GM18498 (cell line): ENCODE results near the gene CLSTN2.

Source experiments
- ATAC-seq: cut with Tn5 transposase; IDR thresholded peaks from one replicate; pipeline ENCODE4 v1.9.1; 2021; ENCODE audit warnings: mild to moderate bottlenecking, moderate library complexity; ENCODE audit not compliant: unreplicated experiment

The CLSTN2 gene

GRCh38 chr3:140051019-140051957 is 116.3 kb downstream of the CLSTN2 start:
- ATAC-seq, result no peak

DNA sequence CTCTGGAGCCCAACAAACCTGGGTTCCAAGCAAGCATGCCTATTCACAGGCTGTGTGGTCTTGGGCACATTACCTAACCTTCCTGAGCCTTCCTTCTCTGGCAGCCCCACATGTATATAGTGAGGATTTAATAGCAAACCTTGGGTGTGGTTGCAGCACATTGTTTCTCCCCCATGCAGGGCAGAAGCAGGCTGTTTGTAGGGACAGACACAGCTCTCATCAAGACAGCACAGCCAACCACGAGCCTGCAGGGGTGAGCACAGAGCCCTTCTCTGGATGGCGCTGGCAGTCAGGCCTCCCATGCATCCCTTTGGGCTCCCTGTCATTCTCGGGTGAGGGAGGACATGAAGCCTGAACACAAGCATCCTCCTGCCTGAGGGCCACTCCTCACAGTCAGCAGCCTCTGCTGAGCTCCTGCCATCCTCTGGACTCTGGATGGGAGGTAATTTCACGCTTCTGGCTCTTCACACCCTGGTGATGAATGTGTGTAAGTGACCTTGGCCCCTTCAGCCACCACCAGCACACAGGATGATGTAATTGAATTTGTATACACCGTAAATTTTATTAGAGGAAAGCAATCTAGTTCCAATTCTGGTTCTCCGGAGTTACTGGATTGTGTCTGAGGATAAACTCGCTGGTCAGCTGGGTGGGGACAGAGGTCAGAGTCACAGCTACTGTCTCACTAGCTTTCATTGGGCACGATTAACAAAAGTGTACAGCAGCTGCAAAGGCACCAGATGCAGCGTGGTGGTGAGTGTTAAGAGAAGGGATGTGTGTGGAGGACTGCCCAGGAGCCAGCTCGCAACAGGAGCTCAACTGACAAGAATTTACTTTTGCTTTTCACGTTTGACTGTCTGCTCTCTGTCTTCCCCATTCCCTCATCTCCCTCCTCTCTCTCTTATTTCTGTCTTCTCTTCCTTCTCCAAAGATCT is 118.1 kb downstream of the CLSTN2 start:
- no peak for ATAC-seq

GRCh38 chr3:140053794-140054193 is 118.8 kb downstream of the CLSTN2 start:
- no peak for ATAC-seq

DNA sequence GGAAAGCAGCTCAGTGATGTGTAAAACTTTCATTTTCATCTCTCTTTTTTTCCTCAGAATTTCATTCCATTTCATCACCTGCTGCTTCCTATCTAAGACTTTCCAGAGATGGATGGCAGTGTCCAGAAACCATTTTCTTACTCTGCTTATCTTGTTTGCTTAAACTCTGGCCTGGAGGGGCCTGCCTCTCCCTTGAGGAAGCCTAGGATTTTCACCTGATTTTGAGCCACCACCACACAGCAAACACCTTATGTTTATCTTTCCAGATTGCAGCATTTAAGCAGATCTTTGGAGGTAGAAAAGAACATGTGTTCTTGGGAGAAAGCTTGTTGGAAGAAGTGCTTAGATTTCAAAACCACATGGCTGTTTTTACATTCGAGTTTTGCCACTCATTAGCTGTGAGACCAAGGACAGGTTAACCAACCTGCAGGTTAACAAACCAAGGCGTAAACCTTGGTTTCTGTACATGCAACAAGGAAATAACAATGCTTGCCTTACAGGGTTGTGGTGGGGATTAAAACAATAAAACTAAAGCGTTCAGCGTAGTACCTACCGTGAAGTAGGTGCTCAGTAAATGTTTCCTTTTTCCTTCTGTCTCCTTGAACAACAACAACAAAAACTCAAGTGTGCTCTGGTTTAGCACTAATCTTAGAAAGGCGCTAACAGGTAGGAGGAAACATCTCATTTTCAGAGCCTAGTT is 120.3 kb downstream of the CLSTN2 start:
- ATAC-seq, result no peak

- ATAC-seq, result no peak
These were observed 121.1 kb downstream of the CLSTN2 start for GRCh38 chr3:140056047-140056446.

- no peak for ATAC-seq
These were observed 126.2 kb downstream of the CLSTN2 start for GRCh38 chr3:140061211-140061610.

DNA sequence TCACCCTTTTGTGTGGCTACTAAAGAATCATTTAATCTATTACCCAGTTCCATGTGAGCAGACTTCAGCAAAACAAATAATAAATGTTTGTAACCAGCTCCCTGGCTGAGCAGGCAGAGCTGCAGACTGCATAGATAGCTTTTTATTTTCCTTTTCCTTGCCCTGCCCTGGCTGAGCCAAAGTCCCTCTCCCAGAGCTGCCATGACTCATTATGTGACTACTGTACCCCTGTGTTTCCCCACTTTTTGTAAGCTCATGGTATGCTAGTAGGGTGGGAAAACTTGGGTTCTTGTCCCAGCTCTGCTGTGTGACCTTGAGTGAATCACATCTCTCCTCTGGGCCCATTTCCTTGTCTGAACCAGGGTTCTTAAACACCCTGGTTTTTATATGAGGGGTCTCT is 127.5 kb downstream of the CLSTN2 start:
- no peak for ATAC-seq

- ATAC-seq, result no peak
These were observed 132.5 kb downstream of the CLSTN2 start for GRCh38 chr3:140067487-140067886.

DNA sequence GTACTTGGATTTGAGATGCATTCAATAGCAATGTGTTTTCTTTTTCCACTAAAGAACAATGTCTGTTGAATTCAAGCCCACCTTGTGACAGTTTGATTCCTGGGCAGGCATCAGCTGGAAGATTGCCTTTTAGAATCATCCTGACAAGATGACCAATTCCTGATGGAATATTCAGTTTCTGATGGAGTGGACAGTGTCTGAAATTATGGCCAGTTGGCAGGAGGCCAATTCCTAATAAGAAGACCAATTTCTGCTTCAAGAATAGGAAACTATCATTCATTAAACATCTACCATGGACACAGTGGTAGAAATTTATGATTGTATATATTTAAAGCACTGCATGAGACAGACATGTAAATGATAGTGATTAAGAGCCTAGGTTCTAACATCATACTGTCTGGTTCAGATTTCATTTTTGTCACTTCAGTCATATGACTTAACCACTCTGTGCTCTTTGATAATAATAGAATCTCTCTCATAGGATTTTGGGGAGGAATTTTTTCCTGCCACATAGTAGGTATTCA is 133.6 kb downstream of the CLSTN2 start:
- ATAC-seq, result no peak

- ATAC-seq, result no peak
These were observed 138.5 kb downstream of the CLSTN2 start for GRCh38 chr3:140073278-140074045.

DNA sequence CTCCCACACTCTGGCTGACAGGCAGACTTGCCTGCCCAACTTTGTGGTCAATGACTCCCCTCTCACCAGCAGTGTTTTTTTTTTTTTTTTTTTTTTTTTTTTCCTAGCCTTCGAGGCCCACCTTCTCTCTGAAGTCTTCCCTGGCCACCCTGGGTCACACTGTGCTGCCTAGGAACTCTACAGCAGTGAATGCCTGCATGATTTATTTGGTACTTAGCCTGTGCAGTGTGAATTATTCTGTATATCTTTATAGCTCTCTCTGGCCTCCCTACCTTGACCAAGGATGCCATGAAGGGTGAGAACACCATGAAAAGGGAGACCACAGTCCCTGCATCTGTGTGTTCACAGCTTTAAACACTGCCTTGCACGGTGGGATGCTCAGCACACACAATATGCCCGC is 141.6 kb downstream of the CLSTN2 start:
- ATAC-seq, result no peak

DNA sequence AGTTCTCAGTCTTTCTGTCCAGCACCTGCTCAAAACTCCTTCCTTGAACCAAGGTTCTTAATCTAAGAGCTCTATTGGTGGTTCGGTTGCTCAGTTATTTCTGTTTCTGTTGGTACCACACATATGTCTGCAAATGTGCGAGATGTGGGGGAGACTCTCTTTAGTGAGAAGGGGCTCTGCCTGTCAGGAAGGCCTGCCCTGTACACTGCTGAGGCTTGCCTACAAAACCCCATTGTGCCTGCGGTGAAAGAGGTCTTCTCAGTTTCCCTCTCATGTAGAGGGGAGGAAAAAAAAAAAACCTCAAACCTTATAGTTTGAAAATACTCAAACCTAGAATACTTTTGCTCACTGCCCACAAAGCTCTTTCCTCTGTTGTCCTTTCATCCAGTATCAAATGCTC is 142.4 kb downstream of the CLSTN2 start:
- no peak for ATAC-seq

- ATAC-seq, result no peak
These were observed 143.4 kb downstream of the CLSTN2 start for GRCh38 chr3:140078343-140078742.

DNA sequence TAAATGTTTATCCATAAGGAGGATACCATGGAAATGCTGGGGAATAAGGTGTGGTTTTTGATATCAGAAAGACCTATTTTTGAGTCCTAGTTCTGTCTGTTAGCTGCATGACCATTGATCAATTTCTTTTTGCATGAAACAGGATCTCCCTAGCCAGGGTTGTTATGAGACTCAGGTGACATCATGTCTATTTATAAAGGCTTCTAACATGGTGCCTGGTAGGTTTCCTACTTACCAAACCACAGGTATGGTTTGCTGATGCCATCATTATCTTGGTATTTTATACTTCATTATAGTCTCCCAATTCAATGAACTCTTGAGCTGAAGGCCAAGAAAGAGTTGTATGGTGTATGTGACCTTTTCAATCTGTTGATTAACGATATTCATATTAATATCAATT is 144.0 kb downstream of the CLSTN2 start:
- ATAC-seq, result no peak

DNA sequence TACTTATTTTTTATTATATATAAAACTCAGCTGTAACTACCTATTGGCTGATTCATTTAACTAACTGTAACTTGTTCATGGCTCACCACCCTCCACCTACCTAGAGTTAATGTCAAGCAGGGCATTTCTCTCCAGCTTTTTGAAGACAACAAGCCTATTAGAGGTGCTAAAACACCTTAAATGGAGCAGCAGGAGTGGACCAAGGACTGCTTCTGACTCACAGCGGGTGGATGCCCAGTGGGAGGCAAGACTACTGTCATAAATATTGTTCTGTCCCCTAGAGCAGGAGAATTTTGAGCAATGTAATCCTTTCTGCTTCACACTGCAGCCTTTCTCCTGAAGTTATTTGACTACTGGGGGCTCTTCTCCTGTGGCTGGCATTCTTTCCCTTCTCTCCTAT is 146.9 kb downstream of the CLSTN2 start:
- ATAC-seq, result no peak

DNA sequence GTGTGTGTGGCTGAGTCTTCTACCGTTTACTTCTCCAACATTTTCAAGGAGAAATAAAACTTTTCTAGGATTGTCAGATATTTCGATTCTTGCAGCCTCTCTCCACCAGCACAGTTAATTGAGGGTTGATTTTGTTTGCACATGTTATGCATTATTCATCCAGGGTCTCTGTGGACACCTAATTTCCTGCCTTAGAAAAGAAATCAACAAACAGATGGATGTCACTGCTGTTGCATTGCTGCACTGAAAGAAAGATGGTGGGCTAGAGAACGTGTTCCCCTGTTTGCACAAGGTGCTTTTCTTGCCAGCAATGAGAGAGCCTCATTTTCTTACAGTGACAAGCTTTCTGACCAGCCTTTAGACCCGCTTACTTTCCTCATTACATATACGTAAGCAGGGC is 150.0 kb downstream of the CLSTN2 start:
- no peak for ATAC-seq

DNA sequence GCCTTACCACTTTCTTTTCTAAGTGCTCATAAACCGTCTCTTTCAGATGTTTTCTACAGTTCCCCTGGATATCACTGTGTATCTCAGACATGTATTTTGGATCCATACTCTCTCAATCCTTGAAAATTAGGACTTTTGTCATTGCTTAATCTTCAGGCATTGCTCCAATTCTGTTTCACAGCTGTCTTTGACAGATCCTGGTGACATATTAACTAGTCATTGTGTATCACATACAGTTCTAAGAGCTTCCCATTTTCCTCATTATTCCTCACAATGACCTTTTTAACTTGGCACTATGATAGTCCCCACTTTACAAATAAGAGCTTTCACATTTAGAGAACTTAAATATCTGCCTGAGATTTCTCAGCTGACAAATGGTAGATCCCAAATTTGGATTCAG is 151.7 kb downstream of the CLSTN2 start:
- ATAC-seq, result no peak

GRCh38 chr3:140088058-140088457 is 153.1 kb downstream of the CLSTN2 start:
- ATAC-seq, result no peak

GRCh38 chr3:140088513-140088912 is 153.5 kb downstream of the CLSTN2 start:
- no peak for ATAC-seq

GRCh38 chr3:140089403-140090072 is 154.6 kb downstream of the CLSTN2 start:
- ATAC-seq, result no peak
